HepG2 (cell line): ENCODE measurements around the gene MRPL20. TPM values are rescaled to one million over a fixed set of nuclear protein-coding genes. Genes with fewer than 3 reads are reported as not detected.
A peak's percentile ranks its signal among the peaks of the same experiment; 100 is the strongest.

Source experiments
- BHLHE40 ChIP-seq: IDR thresholded peaks from 2 replicates; pipeline ENCODE4 v1.6.1; 2011; ENCODE audit warnings: low read length, improper control_type of control experiment
- ERF ChIP-seq: IDR thresholded peaks from 2 replicates; pipeline ENCODE4 v1.6.1; 2018; ENCODE audit warnings: missing biosample characterization, missing genetic modification reagents
- FIP1L1 ChIP-seq: fragments of 200-400 bp; formaldehyde crosslinking; IDR thresholded peaks from 2 replicates; pipeline ENCODE4 v1.6.1; 2018; ENCODE audit warnings: low read depth, mild to moderate bottlenecking, low read length, moderate library complexity, borderline replicate concordance; ENCODE audit not compliant: insufficient read depth
- FOSL1 ChIP-seq: sonication (generic); formaldehyde crosslinking; IDR thresholded peaks from 2 replicates; pipeline ENCODE4 v1.9.0; 2021; ENCODE audit warnings: missing genetic modification reagents, borderline replicate concordance
- FOXK2 ChIP-seq: fragments of 450-650 bp; IDR thresholded peaks from 2 replicates; pipeline ENCODE4 v1.6.1; 2016
- GPBP1L1 ChIP-seq: sonication (generic); formaldehyde crosslinking; IDR thresholded peaks from 2 replicates; pipeline ENCODE4 v1.5.0; 2020; ENCODE audit warnings: mild to moderate bottlenecking, missing genetic modification reagents
- KAT7 ChIP-seq: IDR thresholded peaks from 2 replicates; pipeline ENCODE4 v1.6.1; 2018; ENCODE audit warnings: borderline replicate concordance, missing compliant biosample characterization
- PAX8 ChIP-seq: sonication (generic); formaldehyde crosslinking; IDR thresholded peaks from 2 replicates; pipeline ENCODE4 v1.8.0; 2022; ENCODE audit warnings: mild to moderate bottlenecking, missing genetic modification reagents, borderline replicate concordance
- RFXAP ChIP-seq: sonication (generic); formaldehyde crosslinking; IDR thresholded peaks from 2 replicates; pipeline ENCODE4 v1.4.0; 2020; ENCODE audit warnings: missing genetic modification reagents, borderline replicate concordance
- RORA ChIP-seq: sonication (generic); formaldehyde crosslinking; IDR thresholded peaks from 2 replicates; pipeline ENCODE4 v1.5.0; 2020; ENCODE audit warnings: mild to moderate bottlenecking, missing genetic modification reagents, moderate library complexity
- SMARCE1 ChIP-seq: fragments of 450-650 bp; IDR thresholded peaks from 2 replicates; pipeline ENCODE4 v1.6.1; 2017; ENCODE audit warnings: borderline replicate concordance
- SP140L ChIP-seq: sonication (generic); formaldehyde crosslinking; IDR thresholded peaks from 2 replicates; pipeline ENCODE4 v1.4.0; 2020; ENCODE audit warnings: missing genetic modification reagents, borderline replicate concordance
- SRSF9 ChIP-seq: fragments of 200-400 bp; formaldehyde crosslinking; IDR thresholded peaks from 2 replicates; pipeline ENCODE4 v1.6.1; 2018; ENCODE audit warnings: borderline replicate concordance, mild to moderate bottlenecking, low read depth, low read length; ENCODE audit not compliant: insufficient read depth, poor library complexity, severe bottlenecking
- TBX3 ChIP-seq: fragments of 450-650 bp; IDR thresholded peaks from 2 replicates; pipeline ENCODE4 v1.6.1; 2017; ENCODE audit warnings: antibody characterized with exemption, mild to moderate bottlenecking, inconsistent platforms, borderline replicate concordance
- THAP11 ChIP-seq: IDR thresholded peaks from 2 replicates; pipeline ENCODE4 v1.6.1; 2016; ENCODE audit warnings: missing biosample characterization, missing genetic modification reagents
- ZBTB7A ChIP-seq: sonication (generic); formaldehyde crosslinking; IDR thresholded peaks from 2 replicates; pipeline ENCODE4 v1.8.0; 2022; ENCODE audit warnings: mild to moderate bottlenecking, missing genetic modification reagents
- ZFP36L2 ChIP-seq: sonication (generic); formaldehyde crosslinking; IDR thresholded peaks from 2 replicates; pipeline ENCODE4 v1.4.0; 2020; ENCODE audit warnings: missing genetic modification reagents
- ZMAT5 ChIP-seq: sonication (generic); formaldehyde crosslinking; IDR thresholded peaks from 2 replicates; pipeline ENCODE4 v1.5.0; 2020; ENCODE audit warnings: mild to moderate bottlenecking, low read depth, missing genetic modification reagents, borderline replicate concordance
- ZNF30 ChIP-seq: sonication (generic); formaldehyde crosslinking; IDR thresholded peaks from 2 replicates; pipeline ENCODE4 v1.5.0; 2020; ENCODE audit warnings: mild to moderate bottlenecking, missing genetic modification reagents
- ZNF331 ChIP-seq: sonication (generic); formaldehyde crosslinking; IDR thresholded peaks from 2 replicates; pipeline ENCODE4 v1.4.0; 2020; ENCODE audit warnings: missing genetic modification reagents
- ZNF432 ChIP-seq: sonication (generic); formaldehyde crosslinking; IDR thresholded peaks from 2 replicates; pipeline ENCODE4 v1.5.0; 2020; ENCODE audit warnings: missing genetic modification reagents, mild to moderate bottlenecking, borderline replicate concordance
- ZNF441 ChIP-seq: sonication (generic); formaldehyde crosslinking; IDR thresholded peaks from 2 replicates; pipeline ENCODE4 v1.7.0; 2021; ENCODE audit warnings: missing genetic modification reagents, borderline replicate concordance
- ZNF747 ChIP-seq: sonication (generic); formaldehyde crosslinking; IDR thresholded peaks from 2 replicates; pipeline ENCODE4 v1.8.1; 2023; ENCODE audit warnings: missing genetic modification reagents, mild to moderate bottlenecking, borderline replicate concordance
- ZNF749 ChIP-seq: sonication (generic); formaldehyde crosslinking; IDR thresholded peaks from 2 replicates; pipeline ENCODE4 v1.8.0; 2022; ENCODE audit warnings: mild to moderate bottlenecking, missing genetic modification reagents, moderate library complexity, borderline replicate concordance
- ZNF850 ChIP-seq: sonication (generic); formaldehyde crosslinking; conservative IDR thresholded peaks from 2 replicates; pipeline ENCODE4 v1.9.0; 2021; ENCODE audit warnings: mild to moderate bottlenecking, missing genetic modification reagents
- ZSCAN31 ChIP-seq: sonication (generic); formaldehyde crosslinking; IDR thresholded peaks from 2 replicates; pipeline ENCODE4 v1.5.0; 2020; ENCODE audit warnings: low read depth, mild to moderate bottlenecking, missing genetic modification reagents
- polyA plus RNA-seq, 8 experiments: library from polyadenylated mRNA; depleted of rRNA in 3 of 8; stranded (reverse) in 7 of 8; unstranded in 1 of 8; fragments of >200 nt; fragmentation: Illumina TruSeq in 4 of 8; extraction: Trizol in 4 of 8; gene quantifications; 2 replicates each; pipeline versions ENCODE4 v1.2.1 to v1.2.3, GENCODE V29; 2011 to 2016; ENCODE audit warnings: low read depth in 4 of 8, missing spikeins in 1 of 8, mixed read lengths in 1 of 8; ENCODE audit not compliant: insufficient read depth in 1 of 8
- total RNA-seq, 5 experiments: library from RNA; depleted of rRNA; stranded (reverse); fragments of >200 nt; fragmentation: Illumina TruSeq; extraction: Trizol; gene quantifications; 2 replicates each; pipeline ENCODE4 v1.2.3, GENCODE V29; 2016; ENCODE audit warnings: low read depth in 1 of 5

The MRPL20 gene
- total and polyA plus RNA-seq, 2 of the 13 experiments (the other 11 are each of a cell fraction or from before 2014, with no cell fraction given) = 59.2 to 127 TPM

- TF ChIP-seq THAP11 (CRISPR knock-in tag) (peak; percentile 87), BHLHE40 (peak; percentile 88), PAX8 (CRISPR knock-in tag) (no peak), SMARCE1 (no peak), GPBP1L1 (CRISPR knock-in tag) (no peak), ZNF441 (CRISPR knock-in tag) (peak; percentile 50; the same call in 1 of the 2 replicates), SRSF9 (no peak), ZBTB7A (CRISPR knock-in tag) (peak; percentile 93), FOSL1 (no peak; the same call in 1 of the 2 replicates), FIP1L1 (peak; percentile 66; the same call in 1 of the 2 replicates), ZNF749 (CRISPR knock-in tag) (peak; percentile 75; the same call in 1 of the 2 replicates), ZFP36L2 (no peak), ZNF747 (peak; percentile 84; the same call in 1 of the 2 replicates), FOXK2 (peak; percentile 96), ZNF30 (no peak), ZSCAN31 (peak; percentile 89; the same call in 1 of the 2 replicates), RORA (CRISPR knock-in tag) (no peak), ZMAT5 (CRISPR knock-in tag) (no peak), RFXAP (CRISPR knock-in tag) (peak; percentile 87; the same call in 1 of the 2 replicates), KAT7 (no peak; the same call in 1 of the 2 replicates), TBX3 (peak; percentile 65), SP140L (no peak), ZNF432 (CRISPR knock-in tag) (no peak), ZNF331 (CRISPR knock-in tag) (peak; percentile 95), ERF (peak; percentile 98), ZNF850 (CRISPR knock-in tag) (no peak)
Observed at GRCh38 chr1:1400576-1401456, 6.3 kb downstream of the MRPL20 start (continued).
